Osteoblast (primary cell): ENCODE measurements around the gene SKA2. TPM values are rescaled to one million over a fixed set of nuclear protein-coding genes. Genes with fewer than 3 reads are reported as not detected.

Source experiments
- DNase-seq: peaks from one replicate; pipeline ENCODE4 v3.0.0; 2011; ENCODE audit warnings: low spot score, mixed read lengths; ENCODE audit not compliant: insufficient read length; ENCODE audit errors: missing footprints
- H2AFZ ChIP-seq: 2 replicates; pipeline ENCODE4 v1.6.0; 2011; ENCODE audit warnings: mild to moderate bottlenecking, low read length
- H3K27ac ChIP-seq: 2 replicates; pipeline ENCODE4 v1.5.1; 2011; ENCODE audit warnings: mild to moderate bottlenecking, low read depth, low read length, moderate library complexity
- H3K27me3 ChIP-seq: 2 replicates; pipeline ENCODE4 v1.6.0; 2012; ENCODE audit warnings: mild to moderate bottlenecking, control low read depth, inconsistent platforms, low read length, moderate library complexity; ENCODE audit not compliant: insufficient read depth
- H3K36me3 ChIP-seq: 2 replicates; pipeline ENCODE4 v1.5.1; 2011; ENCODE audit warnings: mild to moderate bottlenecking, low read length, control low read depth, moderate library complexity; ENCODE audit not compliant: insufficient read depth
- H3K4me1 ChIP-seq: 2 replicates; pipeline ENCODE4 v1.5.1; 2011; ENCODE audit warnings: mild to moderate bottlenecking, low read length, control low read depth, moderate library complexity; ENCODE audit not compliant: insufficient read depth
- H3K4me2 ChIP-seq: 2 replicates; pipeline ENCODE4 v1.6.0; 2011; ENCODE audit warnings: mild to moderate bottlenecking, low read length; ENCODE audit not compliant: insufficient read depth
- H3K4me3 ChIP-seq: fragments of 200-600 bp; sonication (generic); 3 replicates; pipeline ENCODE4 v1.5.1; 2012; ENCODE audit warnings: mild to moderate bottlenecking, low read length, inconsistent platforms; ENCODE audit not compliant: insufficient read depth
- H3K79me2 ChIP-seq: 2 replicates; pipeline ENCODE4 v1.6.0; 2012; ENCODE audit warnings: mild to moderate bottlenecking, low read length, control low read depth, inconsistent platforms; ENCODE audit not compliant: insufficient read depth
- H3K9me3 ChIP-seq: 2 replicates; pipeline ENCODE4 v1.5.1; 2011; ENCODE audit warnings: low read depth, low read length, control low read depth
- H4K20me1 ChIP-seq: 2 replicates; pipeline ENCODE4 v1.6.0; 2012; ENCODE audit warnings: mild to moderate bottlenecking, low read length, control low read depth; ENCODE audit not compliant: insufficient read depth
- CTCF ChIP-seq: IDR thresholded peaks from 2 replicates; pipeline ENCODE4 v1.5.1; 2011; ENCODE audit warnings: mild to moderate bottlenecking, low read depth, low read length, moderate library complexity; ENCODE audit errors: extremely low read depth
- total RNA-seq: library from RNA; depleted of rRNA; stranded (reverse); fragments of >200 nt; gene quantifications from 2 replicates; pipeline ENCODE4 v1.2.3, GENCODE V29; 2012

Gene SKA2
- total RNA-seq, 1 donor: 32.6 TPM

- Histone ChIP-seq H4K20me1 (no peaks in the 10 kb centered on the region), H3K4me2 (no peak overlapping the region), H3K4me1 (peaks cover 4% of the 10 kb centered on the region), H3K79me2 (no peaks in the 10 kb centered on the region), H3K4me3 (no peak overlapping the region), H3K27me3 (no peaks in the 10 kb centered on the region), H3K36me3 (peaks cover 35% of the 10 kb centered on the region), H2AFZ (no peak overlapping the region), H3K9me3 (no peaks in the 10 kb centered on the region), H3K27ac (peak overlapping the region; percentile 86)
- no peak for TF ChIP-seq CTCF
- DNase-seq: peak; percentile 53
These were observed 80.5 kb downstream of the SKA2 start for GRCh38 chr17:59074494-59074893.

GRCh38 chr17:59073972-59074371 is 81.0 kb downstream of the SKA2 start:
- no peak for DNase-seq
- Histone ChIP-seq H4K20me1 (no peaks in the 10 kb centered on the region), H3K79me2 (no peaks in the 10 kb centered on the region), H3K4me1 (peaks cover 4% of the 10 kb centered on the region), H3K36me3 (peaks cover 32% of the 10 kb centered on the region), H3K27ac (peak overlapping the region; percentile 86), H3K9me3 (no peaks in the 10 kb centered on the region), H2AFZ (no peak overlapping the region), H3K4me2 (no peak overlapping the region), H3K4me3 (no peak overlapping the region), H3K27me3 (no peaks in the 10 kb centered on the region)
- no peak for TF ChIP-seq CTCF

DNA sequence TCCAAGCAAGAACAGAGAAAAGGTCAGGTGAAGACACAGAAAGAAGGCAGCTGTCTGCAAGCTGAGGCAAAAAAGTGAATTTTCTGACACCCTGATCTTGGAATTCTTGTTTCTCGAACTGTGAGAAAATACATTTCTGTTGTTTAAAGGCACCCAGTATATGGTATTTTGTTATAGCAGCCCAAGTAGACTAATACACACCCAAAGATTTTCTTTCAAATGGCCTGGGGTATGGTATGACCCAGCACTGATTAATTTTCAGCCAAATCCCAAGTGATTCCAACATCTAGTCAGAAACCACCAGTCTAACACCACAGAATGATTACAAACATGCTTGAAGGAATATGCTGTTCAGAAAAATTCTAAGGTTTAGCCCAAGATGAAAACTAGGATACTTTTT is 85.1 kb downstream of the SKA2 start:
- Histone ChIP-seq H3K4me2 (no peak overlapping the region), H3K36me3 (peaks cover 26% of the 10 kb centered on the region), H3K9me3 (no peaks in the 10 kb centered on the region), H3K4me1 (peaks cover 4% of the 10 kb centered on the region), H3K4me3 (no peak overlapping the region), H2AFZ (no peak overlapping the region), H4K20me1 (no peaks in the 10 kb centered on the region), H3K79me2 (no peaks in the 10 kb centered on the region), H3K27me3 (no peaks in the 10 kb centered on the region), H3K27ac (no peak overlapping the region)
- DNase-seq: peak; percentile 27
- no peak for TF ChIP-seq CTCF

GRCh38 chr17:59067756-59068155 is 87.2 kb downstream of the SKA2 start:
- H3K4me1 ChIP-seq: no peaks in the 10 kb centered on the region
- no peak for DNase-seq
- no peak overlapping the region for H3K27ac ChIP-seq
- H3K4me3 ChIP-seq: no peak overlapping the region
- no peaks in the 10 kb centered on the region for H4K20me1 ChIP-seq
- no peak overlapping the region for H3K4me2 ChIP-seq
- H2AFZ ChIP-seq: no peak overlapping the region
- H3K9me3 ChIP-seq: no peaks in the 10 kb centered on the region
- H3K79me2 ChIP-seq: no peaks in the 10 kb centered on the region
- H3K27me3 ChIP-seq: no peaks in the 10 kb centered on the region
- no peak for TF ChIP-seq CTCF
- peaks cover 22% of the 10 kb centered on the region for H3K36me3 ChIP-seq
